ENCODE data around the gene WWP2. TPM values are rescaled to one million over a fixed set of nuclear protein-coding genes. Genes with fewer than 3 reads are reported as not detected.
A peak's percentile ranks its signal among the peaks of the same experiment; 100 is the strongest.
"Not testable (repeated sequence)": the region's sequence is repeated elsewhere in the genome, so short reads cannot be mapped to it uniquely, and the experiment has no call there.

Gene WWP2
- total RNA-seq, 1 donor from 2014 or later = 8.4 TPM

GRCh38 chr16:69745959-69746358 is 16.2 kb upstream of the WWP2 start:
- DNase-seq (ENCODE audit: low spot score) = no peak

GRCh38 chr16:69747115-69747514 is 15.0 kb upstream of the WWP2 start:
- no peak for DNase-seq (ENCODE audit: low spot score)

GRCh38 chr16:69748694-69749345 is 13.3 kb upstream of the WWP2 start:
- no peak for DNase-seq (ENCODE audit: low spot score)

GRCh38 chr16:69754143-69754468 is 8.0 kb upstream of the WWP2 start:
- DNase-seq (ENCODE audit: low spot score) = no peak

- DNase-seq (ENCODE audit: low spot score) = peak; percentile 98
Observed at GRCh38 chr16:69754469-69755310, 7.4 kb upstream of the WWP2 start, which contains the start of gene NOB1. Gene NOB1, minus strand, starts transcription at chr16:69754926. Its CDS starts 16 bp downstream, at chr16:69754910.

- no peak for DNase-seq (ENCODE audit: low spot score)
Observed at GRCh38 chr16:69756705-69757104, 5.4 kb upstream of the WWP2 start.

GRCh38 chr16:69757375-69757774 is 4.8 kb upstream of the WWP2 start:
- DNase-seq (ENCODE audit: low spot score) = not testable (repeated sequence)

GRCh38 chr16:69762814-69763598 is 874 bp downstream of the WWP2 start:
- DNase-seq (ENCODE audit: low spot score) = peak; percentile 40

GRCh38 chr16:69763599-69763942 is 1.4 kb downstream of the WWP2 start:
- DNase-seq (ENCODE audit: low spot score) = no peak

GRCh38 chr16:69767459-69768229 is 5.5 kb downstream of the WWP2 start:
- DNase-seq (ENCODE audit: low spot score) = no peak

GRCh38 chr16:69768666-69769065 is 6.5 kb downstream of the WWP2 start:
- DNase-seq (ENCODE audit: low spot score) = no peak

GRCh38 chr16:69769404-69769803 is 7.3 kb downstream of the WWP2 start:
- no peak for DNase-seq (ENCODE audit: low spot score)

- DNase-seq (ENCODE audit: low spot score) = no peak
Observed at GRCh38 chr16:69771651-69771967, 9.5 kb downstream of the WWP2 start.

GRCh38 chr16:69773260-69773947 is 11.3 kb downstream of the WWP2 start:
- DNase-seq (ENCODE audit: low spot score) = no peak

GRCh38 chr16:69775563-69775962 is 13.4 kb downstream of the WWP2 start:
- DNase-seq (ENCODE audit: low spot score) = no peak

GRCh38 chr16:69779724-69780123 is 17.6 kb downstream of the WWP2 start:
- no peak for DNase-seq (ENCODE audit: low spot score)

- DNase-seq (ENCODE audit: low spot score) = no peak
Observed at GRCh38 chr16:69781118-69781517, 19.0 kb downstream of the WWP2 start.

- no peak for DNase-seq (ENCODE audit: low spot score)
Observed at GRCh38 chr16:69784586-69784985, 22.5 kb downstream of the WWP2 start.

GRCh38 chr16:69787883-69788282 is 25.8 kb downstream of the WWP2 start:
- DNase-seq (ENCODE audit: low spot score) = no peak

- not testable (repeated sequence) for DNase-seq (ENCODE audit: low spot score)
Observed at GRCh38 chr16:69791391-69791847, 29.3 kb downstream of the WWP2 start.

GRCh38 chr16:69793526-69793925 is 31.4 kb downstream of the WWP2 start:
- no peak for DNase-seq (ENCODE audit: low spot score)
